Upper lobe of left lung (tissue), 6 donors: ENCODE results near the gene AOAH. TPM values are rescaled to one million over a fixed set of nuclear protein-coding genes. Genes with fewer than 3 reads are reported as not detected.

ENCODE experiments used
- ATAC-seq, 2 donors: fragments of 200-7000 bp; cut with Tn5 transposase; one replicate each; pipeline ENCODE4 v1.9.1; 2022; ENCODE audit warnings: mild to moderate bottlenecking in 2 of 2, moderate library complexity in 2 of 2; ENCODE audit not compliant: low FRiP score in 2 of 2
- DNase-seq, 2 donors: peaks; one replicate each; pipeline ENCODE4 v3.0.0-alpha.2; 2019 to 2020
- H3K27ac ChIP-seq, 4 donors: fragments of 200-600 bp; sonication (generic); one replicate each; pipeline ENCODE4 v1.5.1; 2016 to 2019
- H3K27me3 ChIP-seq, 4 donors: fragments of 200-600 bp; sonication (generic); one replicate each; pipeline ENCODE4 v1.5.1; 2017 to 2019
- H3K36me3 ChIP-seq, 4 donors: fragments of 200-600 bp; sonication (generic); one replicate each; pipeline ENCODE4 v1.5.1; 2016 to 2019
- H3K4me1 ChIP-seq, 4 donors: fragments of 200-600 bp; sonication (generic); one replicate each; pipeline ENCODE4 v1.5.1; 2018 to 2019
- H3K4me3 ChIP-seq, 4 donors: fragments of 200-600 bp; sonication (generic); one replicate each; pipeline ENCODE4 v1.5.1; 2017 to 2019; ENCODE audit warnings: mild to moderate bottlenecking in 2 of 4, moderate library complexity in 1 of 4
- H3K9me3 ChIP-seq, 4 donors: fragments of 200-600 bp; sonication (generic); one replicate each; pipeline ENCODE4 v1.5.1; 2018 to 2019
- EP300 ChIP-seq, 4 donors: sonication (generic); formaldehyde crosslinking; IDR thresholded peaks; one replicate each; pipeline ENCODE4 v1.5.1; 2017; ENCODE audit warnings: antibody characterized with exemption in 4 of 4, control low read depth in 2 of 4
- POLR2A ChIP-seq, 4 donors: fragments of 450-650 bp; IDR thresholded peaks; one replicate each; pipeline ENCODE4 v1.5.1; 2016 to 2017; ENCODE audit warnings: antibody characterized with exemption in 4 of 4, mild to moderate bottlenecking in 2 of 4
- POLR2AphosphoS5 ChIP-seq, 2 donors: sonication (generic); formaldehyde crosslinking; IDR thresholded peaks; one replicate each; pipeline ENCODE4 v1.5.1; 2017; ENCODE audit warnings: antibody characterized with exemption in 2 of 2
- WGBS, 2 donors: methylation state at CpG; one replicate each; pipeline ENCODE4 v1.1.5; 2017 to 2018; 5-methylcytosine and 5-hydroxymethylcytosine counted together
- total RNA-seq, 6 donors: library from RNA; depleted of rRNA in 4 of 6; stranded (reverse); fragments of >200 nt in 4 of 6; gene quantifications; one replicate each; pipeline versions ENCODE4 v1.1.0 to v1.2.1, GENCODE V29; 2016 to 2021
- TF ChIP-seq, protein P1 (sequence below), 6 experiments: fragments of 450-650 bp in 4 of 6; fragments of 200-600 bp in 2 of 6; sonication (generic) in 2 of 6; IDR thresholded peaks; one replicate each; pipeline ENCODE4 v1.5.1; 2016 to 2019; ENCODE audit warnings: antibody characterized with exemption in 6 of 6
- donor health status: DM: no; HTN: no; CAD: no; lungs with moderate emphysema.
- donor health status: DM: no; HTN: yes; CAD: no; lungs with severe emphysema.

Gene AOAH
- total RNA-seq, 6 donors from 2014 or later = 18.5 to 36.8 (median 25.7) TPM

- Histone ChIP-seq H3K27me3 (no peaks in the 10 kb centered on the region), H3K4me3 (no peak overlapping the region), H3K9me3 (no peaks in the 10 kb centered on the region), H3K36me3 (no peaks in the 10 kb centered on the region), H3K4me1 (no peaks in the 10 kb centered on the region), H3K27ac (no peak overlapping the region)
- no peak for ATAC-seq
- DNase-seq = no peak
- TF ChIP-seq, protein P1, sequence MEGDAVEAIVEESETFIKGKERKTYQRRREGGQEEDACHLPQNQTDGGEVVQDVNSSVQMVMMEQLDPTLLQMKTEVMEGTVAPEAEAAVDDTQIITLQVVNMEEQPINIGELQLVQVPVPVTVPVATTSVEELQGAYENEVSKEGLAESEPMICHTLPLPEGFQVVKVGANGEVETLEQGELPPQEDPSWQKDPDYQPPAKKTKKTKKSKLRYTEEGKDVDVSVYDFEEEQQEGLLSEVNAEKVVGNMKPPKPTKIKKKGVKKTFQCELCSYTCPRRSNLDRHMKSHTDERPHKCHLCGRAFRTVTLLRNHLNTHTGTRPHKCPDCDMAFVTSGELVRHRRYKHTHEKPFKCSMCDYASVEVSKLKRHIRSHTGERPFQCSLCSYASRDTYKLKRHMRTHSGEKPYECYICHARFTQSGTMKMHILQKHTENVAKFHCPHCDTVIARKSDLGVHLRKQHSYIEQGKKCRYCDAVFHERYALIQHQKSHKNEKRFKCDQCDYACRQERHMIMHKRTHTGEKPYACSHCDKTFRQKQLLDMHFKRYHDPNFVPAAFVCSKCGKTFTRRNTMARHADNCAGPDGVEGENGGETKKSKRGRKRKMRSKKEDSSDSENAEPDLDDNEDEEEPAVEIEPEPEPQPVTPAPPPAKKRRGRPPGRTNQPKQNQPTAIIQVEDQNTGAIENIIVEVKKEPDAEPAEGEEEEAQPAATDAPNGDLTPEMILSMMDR (IDR thresholded peaks at IDR 0.05) = no peak
- TF ChIP-seq POLR2AphosphoS5 (IDR thresholded peaks at IDR 0.05) (no peak), POLR2A (IDR thresholded peaks at IDR 0.05) (no peak), EP300 (IDR thresholded peaks at IDR 0.05) (no peak)
- WGBS, 2 donors = 95 to 96% methylated on average over 6 of the region's 6 CpGs
Observed at GRCh38 chr7:36673703-36674102, 50.6 kb downstream of the AOAH start.

GRCh38 chr7:36671432-36671829 lies 52.9 kb downstream of the AOAH start:
- H3K4me1 ChIP-seq = no peaks in the 10 kb centered on the region
- H3K27me3 ChIP-seq = no peaks in the 10 kb centered on the region
- H3K9me3 ChIP-seq = no peaks in the 10 kb centered on the region
- WGBS, 2 donors = 91 to 94% methylated on average over 6 of the region's 6 CpGs
- H3K27ac ChIP-seq = no peak overlapping the region
- no peak overlapping the region for H3K4me3 ChIP-seq
- ATAC-seq (peak in 1 of 2 donors; percentile 46), DNase-seq (no peak)
- H3K36me3 ChIP-seq = no peaks in the 10 kb centered on the region
- no peak for TF ChIP-seq EP300 (IDR thresholded peaks at IDR 0.05)
- no peak for TF ChIP-seq POLR2A (IDR thresholded peaks at IDR 0.05)
- no peak for TF ChIP-seq POLR2AphosphoS5 (IDR thresholded peaks at IDR 0.05)
- TF ChIP-seq, protein P1 (IDR thresholded peaks at IDR 0.05) = no peak

GRCh38 chr7:36670585-36671431 lies 53.5 kb downstream of the AOAH start:
- peak; percentile 85 to 92 for ATAC-seq
- H3K4me1 ChIP-seq = no peaks in the 10 kb centered on the region
- 84 to 85% methylated on average over 17 of the region's 17 CpGs for WGBS, 2 donors

GRCh38 chr7:36668750-36669149 lies 55.5 kb downstream of the AOAH start:
- Histone ChIP-seq H3K4me1 (no peaks in the 10 kb centered on the region), H3K36me3 (no peaks in the 10 kb centered on the region), H3K27ac (no peak overlapping the region), H3K27me3 (no peaks in the 10 kb centered on the region), H3K9me3 (no peaks in the 10 kb centered on the region), H3K4me3 (no peak overlapping the region)
- ATAC-seq = no peak
- WGBS, 2 donors = 52 to 92% methylated on average over 3 of the region's 3 CpGs
- no peak for TF ChIP-seq POLR2A (IDR thresholded peaks at IDR 0.05)
- no peak for TF ChIP-seq EP300 (IDR thresholded peaks at IDR 0.05)
- TF ChIP-seq, protein P1 (IDR thresholded peaks at IDR 0.05) = no peak
- TF ChIP-seq POLR2AphosphoS5 (IDR thresholded peaks at IDR 0.05) = no peak
- no peak for DNase-seq

More at GRCh38 chr7:36670585-36671431, 53.5 kb downstream of the AOAH start:
- DNase-seq = peak; percentile 63 to 75
- Histone ChIP-seq H3K27ac (no peak overlapping the region), H3K27me3 (no peaks in the 10 kb centered on the region), H3K9me3 (no peaks in the 10 kb centered on the region), H3K4me3 (no peak overlapping the region), H3K36me3 (no peaks in the 10 kb centered on the region)
- TF ChIP-seq POLR2AphosphoS5 (IDR thresholded peaks at IDR 0.05) = no peak
- TF ChIP-seq, protein P1 (IDR thresholded peaks at IDR 0.05) = peak; percentile 60 to 79 (median 76)

- TF ChIP-seq POLR2A (IDR thresholded peaks at IDR 0.05) (no peak), POLR2AphosphoS5 (IDR thresholded peaks at IDR 0.05) (no peak)
- no peak overlapping the region for H3K4me3 ChIP-seq
Observed at GRCh38 chr7:36668080-36668479, 56.2 kb downstream of the AOAH start.

More at GRCh38 chr7:36668080-36668479, 56.2 kb downstream of the AOAH start:
- DNase-seq (no peak), ATAC-seq (no peak)
- H3K27me3 ChIP-seq = no peaks in the 10 kb centered on the region
- H3K4me1 ChIP-seq = no peaks in the 10 kb centered on the region
- no peaks in the 10 kb centered on the region for H3K36me3 ChIP-seq
- WGBS, 2 donors = 75 to 94% methylated on average over 3 of the region's 3 CpGs
- no peak overlapping the region for H3K27ac ChIP-seq
- no peaks in the 10 kb centered on the region for H3K9me3 ChIP-seq
